HG03457 (cell line): ENCODE data around the gene CCDC39.
A peak's percentile ranks its signal among the peaks of the same experiment; 100 is the strongest.

Source experiments
- ATAC-seq: cut with Tn5 transposase; IDR thresholded peaks from one replicate; pipeline ENCODE4 v1.9.1; 2021; ENCODE audit warnings: moderate number of reproducible peaks; ENCODE audit not compliant: unreplicated experiment

Gene CCDC39

GRCh38 chr3:180679178-180680096 lies at the start of gene CCDC39:
Gene CCDC39, minus strand, starts transcription at chr3:180679489. Its CDS starts 109 bp downstream, at chr3:180679380.
- ATAC-seq, result peak; percentile 96

GRCh38 chr3:180720012-180720411 lies 40.7 kb upstream of the CCDC39 start:
- no peak for ATAC-seq

GRCh38 chr3:180707896-180708295 lies 28.6 kb upstream of the CCDC39 start:
- ATAC-seq, result no peak

- ATAC-seq, result no peak
Observed at GRCh38 chr3:180705619-180706018, 26.3 kb upstream of the CCDC39 start.

- ATAC-seq, result no peak
Observed at GRCh38 chr3:180704532-180704931, 25.2 kb upstream of the CCDC39 start.

- ATAC-seq, result no peak
Observed at GRCh38 chr3:180700941-180701340, 21.7 kb upstream of the CCDC39 start.

GRCh38 chr3:180698760-180699270 lies 19.5 kb upstream of the CCDC39 start:
- no peak for ATAC-seq

GRCh38 chr3:180694321-180694720 lies 15.0 kb upstream of the CCDC39 start:
- ATAC-seq, result no peak

- no peak for ATAC-seq
Observed at GRCh38 chr3:180693656-180694055, 14.4 kb upstream of the CCDC39 start.

GRCh38 chr3:180690061-180690460 lies 10.8 kb upstream of the CCDC39 start:
- no peak for ATAC-seq

GRCh38 chr3:180684807-180685206 lies 5.5 kb upstream of the CCDC39 start:
- ATAC-seq, result no peak

- no peak for ATAC-seq
Observed at GRCh38 chr3:180683816-180684215, 4.5 kb upstream of the CCDC39 start.

- peak; percentile 37 for ATAC-seq
Observed at GRCh38 chr3:180680097-180680430, 775 bp upstream of the CCDC39 start.

- ATAC-seq, result no peak
Observed at GRCh38 chr3:180678231-180678630, 1.1 kb downstream of the CCDC39 start.

GRCh38 chr3:180661444-180661843 lies 17.8 kb downstream of the CCDC39 start:
- ATAC-seq, result no peak

- no peak for ATAC-seq
Observed at GRCh38 chr3:180657094-180657493, 22.2 kb downstream of the CCDC39 start.

GRCh38 chr3:180656406-180656805 lies 22.9 kb downstream of the CCDC39 start:
- no peak for ATAC-seq

- no peak for ATAC-seq
Observed at GRCh38 chr3:180646187-180646790, 33.0 kb downstream of the CCDC39 start.

GRCh38 chr3:180640987-180641386 lies 38.3 kb downstream of the CCDC39 start:
- ATAC-seq, result no peak

- ATAC-seq, result no peak
Observed at GRCh38 chr3:180633722-180634121, 45.6 kb downstream of the CCDC39 start.

- ATAC-seq, result no peak
Observed at GRCh38 chr3:180631317-180631716, 48.0 kb downstream of the CCDC39 start.

- ATAC-seq, result no peak
Observed at GRCh38 chr3:180630371-180630770, 48.9 kb downstream of the CCDC39 start.
